ENCODE results near the gene CLDN10. TPM values are rescaled to one million over a fixed set of nuclear protein-coding genes. Genes with fewer than 3 reads are reported as not detected.

CLDN10 gene
- total RNA-seq, 1 donor from 2014 or later, result not detected

DNA sequence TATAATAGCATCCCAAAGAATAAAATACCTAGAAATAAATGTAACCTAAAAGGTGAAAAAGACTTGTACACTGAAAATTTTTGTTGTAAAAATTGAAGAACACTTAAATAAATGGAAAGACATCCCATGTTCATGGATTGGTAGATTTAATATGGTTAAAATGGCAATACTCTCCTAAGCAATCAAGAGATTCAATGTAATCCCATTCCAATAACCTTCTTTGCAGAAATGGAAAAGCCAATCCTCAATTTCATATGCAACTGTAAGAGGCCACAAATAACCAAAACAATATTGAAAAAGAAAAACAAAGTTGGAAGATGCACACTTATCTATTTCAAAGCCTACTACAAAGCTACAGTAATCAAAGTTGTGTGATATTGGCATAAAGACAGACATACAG is 74.2 kb downstream of the CLDN10 start:
- Mint-ChIP-seq H3K36me3 (ENCODE audit: low read depth) (peaks cover 56% of the 10 kb centered on the region), H3K4me1 (ENCODE audit: low read depth) (peaks cover 26% of the 10 kb centered on the region), H3K27me3 (ENCODE audit: low read depth) (no peaks in the 10 kb centered on the region), H3K4me3 (ENCODE audit: unreplicated experiment) (no peak overlapping the region), H3K27ac (ENCODE audit: unreplicated experiment) (no peak overlapping the region), H3K9me3 (ENCODE audit: low read depth) (peaks cover 10% of the 10 kb centered on the region)
- no peak for DNase-seq (ENCODE audit: low spot score)
- TF ChIP-seq, protein P1, sequence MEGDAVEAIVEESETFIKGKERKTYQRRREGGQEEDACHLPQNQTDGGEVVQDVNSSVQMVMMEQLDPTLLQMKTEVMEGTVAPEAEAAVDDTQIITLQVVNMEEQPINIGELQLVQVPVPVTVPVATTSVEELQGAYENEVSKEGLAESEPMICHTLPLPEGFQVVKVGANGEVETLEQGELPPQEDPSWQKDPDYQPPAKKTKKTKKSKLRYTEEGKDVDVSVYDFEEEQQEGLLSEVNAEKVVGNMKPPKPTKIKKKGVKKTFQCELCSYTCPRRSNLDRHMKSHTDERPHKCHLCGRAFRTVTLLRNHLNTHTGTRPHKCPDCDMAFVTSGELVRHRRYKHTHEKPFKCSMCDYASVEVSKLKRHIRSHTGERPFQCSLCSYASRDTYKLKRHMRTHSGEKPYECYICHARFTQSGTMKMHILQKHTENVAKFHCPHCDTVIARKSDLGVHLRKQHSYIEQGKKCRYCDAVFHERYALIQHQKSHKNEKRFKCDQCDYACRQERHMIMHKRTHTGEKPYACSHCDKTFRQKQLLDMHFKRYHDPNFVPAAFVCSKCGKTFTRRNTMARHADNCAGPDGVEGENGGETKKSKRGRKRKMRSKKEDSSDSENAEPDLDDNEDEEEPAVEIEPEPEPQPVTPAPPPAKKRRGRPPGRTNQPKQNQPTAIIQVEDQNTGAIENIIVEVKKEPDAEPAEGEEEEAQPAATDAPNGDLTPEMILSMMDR (IDR thresholded peaks at IDR 0.05), result no peak

DNA sequence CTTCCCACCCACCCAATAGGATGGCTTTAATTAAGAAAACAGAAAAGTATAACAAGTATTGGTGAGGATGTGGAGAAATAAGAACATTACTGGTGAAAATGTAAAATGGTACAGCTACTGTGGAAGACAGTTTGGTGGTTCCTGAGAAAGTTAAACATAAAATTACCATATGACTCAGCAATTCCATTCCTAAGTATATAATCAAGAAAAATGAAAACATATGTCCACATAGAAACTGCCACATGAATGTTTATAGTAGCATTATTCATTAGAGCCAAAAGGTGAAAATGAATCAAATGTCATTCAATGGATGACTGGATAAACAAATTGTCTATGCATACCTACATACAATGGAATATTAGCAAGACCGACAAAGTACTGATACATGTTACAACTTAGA is 75.1 kb downstream of the CLDN10 start:
- no peak overlapping the region for H3K4me3 Mint-ChIP-seq (ENCODE audit: unreplicated experiment)
- DNase-seq (ENCODE audit: low spot score), result no peak
- peaks cover 10% of the 10 kb centered on the region for H3K9me3 Mint-ChIP-seq (ENCODE audit: low read depth)
- H3K36me3 Mint-ChIP-seq (ENCODE audit: low read depth), result peaks cover 60% of the 10 kb centered on the region
- H3K27ac Mint-ChIP-seq (ENCODE audit: unreplicated experiment), result peak overlapping the region; percentile 68
- H3K4me1 Mint-ChIP-seq (ENCODE audit: low read depth), result peaks cover 26% of the 10 kb centered on the region
- TF ChIP-seq, protein P1 (IDR thresholded peaks at IDR 0.05), result no peak
- no peaks in the 10 kb centered on the region for H3K27me3 Mint-ChIP-seq (ENCODE audit: low read depth)

DNA sequence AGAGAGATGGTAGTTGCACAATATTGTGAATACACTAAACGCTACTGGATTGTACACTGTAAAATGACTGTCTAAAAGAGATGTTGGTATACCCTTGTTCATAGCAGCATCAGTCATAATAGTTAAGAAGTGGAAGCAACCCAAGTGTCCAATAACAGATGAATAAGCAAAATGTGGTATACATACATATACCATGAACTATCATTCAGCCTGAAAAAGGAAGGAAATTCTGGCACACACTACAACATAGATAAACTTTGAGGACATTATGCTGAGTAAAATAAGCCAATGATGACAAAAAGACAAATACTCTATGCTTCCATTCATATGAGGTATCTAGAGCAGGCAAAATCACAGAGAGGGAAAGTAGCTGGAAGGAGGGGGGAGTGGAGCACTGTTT is 76.0 kb downstream of the CLDN10 start:
- Mint-ChIP-seq H3K4me3 (ENCODE audit: unreplicated experiment) (no peak overlapping the region), H3K36me3 (ENCODE audit: low read depth) (peaks cover 62% of the 10 kb centered on the region), H3K27me3 (ENCODE audit: low read depth) (no peaks in the 10 kb centered on the region), H3K27ac (ENCODE audit: unreplicated experiment) (peak overlapping the region; percentile 19), H3K9me3 (ENCODE audit: low read depth) (peaks cover 10% of the 10 kb centered on the region), H3K4me1 (ENCODE audit: low read depth) (peaks cover 22% of the 10 kb centered on the region)
- no peak for DNase-seq (ENCODE audit: low spot score)
- TF ChIP-seq, protein P1 (IDR thresholded peaks at IDR 0.05), result no peak

DNA sequence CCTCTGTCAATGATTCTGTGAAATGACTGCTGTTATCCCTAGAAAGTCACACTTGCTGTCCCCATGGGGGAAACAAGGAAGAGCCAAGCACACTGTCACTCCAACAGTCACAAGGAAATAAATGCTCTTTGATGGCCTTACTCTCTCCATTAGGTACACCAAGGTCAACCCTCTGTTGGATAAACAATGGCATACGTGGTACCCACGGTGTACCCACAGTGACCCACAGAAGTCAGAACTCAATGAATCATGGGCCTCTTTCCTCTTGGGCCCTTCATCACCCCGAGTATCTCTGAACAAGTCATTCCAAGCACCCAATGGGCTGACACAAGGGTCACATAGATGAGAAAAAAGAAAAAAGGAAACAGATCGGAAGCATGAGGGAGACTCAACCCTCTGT is 76.6 kb downstream of the CLDN10 start:
- peaks cover 64% of the 10 kb centered on the region for H3K36me3 Mint-ChIP-seq (ENCODE audit: low read depth)

More for the DNA sequence above, 76.6 kb downstream of the CLDN10 start:
- TF ChIP-seq, protein P1 (IDR thresholded peaks at IDR 0.05), result no peak
- Mint-ChIP-seq H3K9me3 (ENCODE audit: low read depth) (peaks cover 10% of the 10 kb centered on the region), H3K4me1 (ENCODE audit: low read depth) (peaks cover 19% of the 10 kb centered on the region), H3K4me3 (ENCODE audit: unreplicated experiment) (no peak overlapping the region), H3K27ac (ENCODE audit: unreplicated experiment) (no peak overlapping the region), H3K27me3 (ENCODE audit: low read depth) (no peaks in the 10 kb centered on the region)
- no peak for DNase-seq (ENCODE audit: low spot score)

Other genes starting within 250 kb of the CLDN10 start
- gene DZIP1, start 92.0 kb downstream of the CLDN10 start, total RNA-seq, result 39.8 to 59.9 TPM (median 42.4 TPM) in 3 replicates
- gene DNAJC3, start 124.4 kb downstream of the CLDN10 start, total RNA-seq, result 53.9 to 73.5 TPM (median 55.1 TPM) in 3 replicates